Stimulated activated naive CD8-positive, alpha-beta T cell treated with anti-CD3 and anti-CD28 coated beads, Interleukin-15, Interleukin-2, amounts not matched to agents 100 ng/mL and 50 ng/mL, for 24 hours (primary cell): Measurements from ENCODE around the gene UBP1.
A peak's percentile ranks its signal among the peaks of the same experiment; 100 is the strongest.
"Not testable (repeated sequence)": the region's sequence is repeated elsewhere in the genome, so short reads cannot be mapped to it uniquely, and the experiment has no call there.

Experiments used
- H3K27ac Mint-ChIP-seq: one replicate; pipeline ENCODE4 v1.8.0; 2021; ENCODE audit warnings: mild to moderate bottlenecking, mixed read lengths
- H3K27me3 Mint-ChIP-seq: one replicate; pipeline ENCODE4 v1.8.0; 2021; ENCODE audit warnings: mixed read lengths
- H3K36me3 Mint-ChIP-seq: one replicate; pipeline ENCODE4 v1.8.0; 2021; ENCODE audit warnings: low read depth, mixed read lengths
- H3K4me1 Mint-ChIP-seq: one replicate; pipeline ENCODE4 v1.8.0; 2021; ENCODE audit warnings: low read depth, mixed read lengths
- H3K4me3 Mint-ChIP-seq: one replicate; pipeline ENCODE4 v1.8.0; 2021; ENCODE audit warnings: mild to moderate bottlenecking, mixed read lengths
- H3K9me3 Mint-ChIP-seq: one replicate; pipeline ENCODE4 v1.8.0; 2021; ENCODE audit warnings: mixed read lengths

UBP1 gene

GRCh38 chr3:33424606-33425452 lies 15.4 kb downstream of the UBP1 start:
- Mint-ChIP-seq H3K4me3 (no peak overlapping the region), H3K9me3 (no peaks in the 10 kb centered on the region), H3K27ac (peak overlapping the region; percentile 18), H3K27me3 (no peaks in the 10 kb centered on the region), H3K36me3 (peaks cover 48% of the 10 kb centered on the region), H3K4me1 (peaks cover 37% of the 10 kb centered on the region)

GRCh38 chr3:33420966-33421365 lies 19.2 kb downstream of the UBP1 start:
- Mint-ChIP-seq H3K27ac (no peak overlapping the region), H3K4me3 (no peak overlapping the region), H3K9me3 (no peaks in the 10 kb centered on the region), H3K36me3 (peaks cover 71% of the 10 kb centered on the region), H3K4me1 (peaks cover 22% of the 10 kb centered on the region), H3K27me3 (no peaks in the 10 kb centered on the region)

GRCh38 chr3:33419948-33420347 lies 20.3 kb downstream of the UBP1 start:
- H3K4me1 Mint-ChIP-seq: peaks cover 22% of the 10 kb centered on the region
- peaks cover 76% of the 10 kb centered on the region for H3K36me3 Mint-ChIP-seq
- H3K9me3 Mint-ChIP-seq: no peaks in the 10 kb centered on the region
- no peaks in the 10 kb centered on the region for H3K27me3 Mint-ChIP-seq
- no peak overlapping the region for H3K4me3 Mint-ChIP-seq
- H3K27ac Mint-ChIP-seq: no peak overlapping the region

DNA sequence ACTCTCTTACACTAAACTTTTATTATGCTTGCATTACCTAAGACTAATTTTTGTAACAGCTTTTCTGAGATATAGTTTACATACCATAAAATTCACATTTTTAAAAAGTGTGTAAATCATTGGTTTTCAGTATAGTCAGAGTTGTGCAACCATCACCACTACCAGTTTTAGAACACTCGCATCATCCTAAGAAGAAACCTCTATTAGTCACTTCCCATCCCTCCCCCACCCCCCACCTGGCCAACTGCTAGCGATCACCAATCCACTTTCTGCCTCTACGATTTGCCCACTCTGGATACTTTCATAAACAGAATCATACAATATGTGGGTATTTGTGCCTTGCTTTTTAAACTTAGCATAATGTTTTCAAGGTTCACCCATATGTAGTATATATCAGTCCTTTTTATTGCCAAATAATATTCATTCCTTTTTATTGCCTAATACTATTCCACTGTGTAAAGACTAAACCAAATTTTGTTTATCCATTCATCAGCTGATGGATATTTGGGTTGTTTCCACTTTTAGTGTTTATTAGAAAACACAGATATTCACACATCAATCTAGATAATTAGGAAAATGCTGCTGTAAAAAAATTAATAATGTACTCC lies 23.0 kb downstream of the UBP1 start:
- H3K36me3 Mint-ChIP-seq: peaks cover 78% of the 10 kb centered on the region
- H3K4me1 Mint-ChIP-seq: peaks cover 22% of the 10 kb centered on the region
- H3K27ac Mint-ChIP-seq: peak overlapping the region; percentile 59
- H3K4me3 Mint-ChIP-seq: no peak overlapping the region
- no peaks in the 10 kb centered on the region for H3K9me3 Mint-ChIP-seq
- no peaks in the 10 kb centered on the region for H3K27me3 Mint-ChIP-seq

DNA sequence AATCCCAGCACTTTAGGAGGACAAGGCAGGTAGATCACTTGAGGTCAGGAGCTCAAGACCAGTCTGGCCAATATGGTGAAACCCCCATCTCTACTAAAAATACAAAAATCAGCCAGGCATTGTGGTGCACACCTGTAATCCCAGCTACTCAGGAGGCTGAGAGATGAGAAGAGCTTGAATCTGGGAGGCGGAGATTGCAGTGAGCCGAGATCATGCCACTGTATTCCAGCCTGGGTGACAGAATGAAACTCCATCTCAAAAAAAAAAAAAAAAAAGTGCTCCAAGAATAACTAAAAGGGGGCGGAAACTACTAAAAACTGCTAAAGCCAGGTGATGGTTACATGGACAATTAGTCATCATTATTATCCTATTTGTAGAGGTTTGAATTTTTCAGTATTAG lies 29.4 kb downstream of the UBP1 start:
- not testable (repeated sequence) for H3K27ac Mint-ChIP-seq, H3K4me3 Mint-ChIP-seq, H3K4me1 Mint-ChIP-seq, H3K9me3 Mint-ChIP-seq, H3K27me3 Mint-ChIP-seq
- H3K36me3 Mint-ChIP-seq: peaks cover 72% of the 10 kb centered on the region

DNA sequence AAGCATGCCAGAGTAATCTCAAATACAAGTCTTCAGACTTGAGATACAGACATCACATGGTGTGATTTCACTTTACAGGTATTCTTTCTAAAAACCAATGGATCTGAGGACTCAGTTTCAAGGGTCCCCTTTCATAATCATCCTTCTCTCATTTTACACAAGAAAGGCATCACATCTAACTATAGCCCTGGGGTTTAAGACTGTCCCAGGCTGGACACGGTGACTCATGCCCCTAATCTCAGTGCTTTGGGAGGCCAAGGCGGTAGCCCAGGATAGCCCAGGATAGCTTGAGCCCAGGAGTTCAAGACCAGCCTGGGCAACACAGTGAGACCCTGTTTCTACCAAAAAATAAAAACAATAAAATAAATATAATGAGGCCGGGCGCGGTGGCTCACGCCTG lies 36.4 kb downstream of the UBP1 start:
- H3K9me3 Mint-ChIP-seq: no peaks in the 10 kb centered on the region
- H3K4me3 Mint-ChIP-seq: no peak overlapping the region
- no peak overlapping the region for H3K27ac Mint-ChIP-seq
- no peaks in the 10 kb centered on the region for H3K27me3 Mint-ChIP-seq
- peaks cover 71% of the 10 kb centered on the region for H3K36me3 Mint-ChIP-seq
- H3K4me1 Mint-ChIP-seq: no peaks in the 10 kb centered on the region

GRCh38 chr3:33402936-33403335 lies 37.3 kb downstream of the UBP1 start:
- Mint-ChIP-seq H3K9me3 (no peaks in the 10 kb centered on the region), H3K27ac (no peak overlapping the region), H3K36me3 (peaks cover 67% of the 10 kb centered on the region), H3K4me1 (no peaks in the 10 kb centered on the region), H3K27me3 (no peaks in the 10 kb centered on the region), H3K4me3 (no peak overlapping the region)

DNA sequence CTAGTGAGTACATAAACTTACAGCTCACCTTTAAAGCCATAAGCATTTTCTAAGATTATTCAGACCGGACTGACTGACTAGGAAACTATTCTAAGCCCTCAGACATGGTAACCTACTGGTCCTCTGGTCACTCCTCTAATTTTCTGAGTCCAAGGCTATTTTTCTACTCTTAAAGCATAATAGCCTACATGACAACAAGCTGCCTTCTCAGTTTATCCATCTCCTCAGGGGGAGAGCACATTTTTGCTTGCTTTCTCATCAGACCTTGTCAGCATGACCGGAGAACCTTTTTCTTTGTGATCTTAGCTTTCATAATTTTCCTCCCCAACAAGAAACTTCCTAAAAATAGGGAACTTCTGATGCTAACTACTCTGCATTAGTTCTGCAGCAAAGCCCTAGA lies 38.4 kb downstream of the UBP1 start:
- no peak overlapping the region for H3K27ac Mint-ChIP-seq
- H3K9me3 Mint-ChIP-seq: no peaks in the 10 kb centered on the region
- peaks cover 69% of the 10 kb centered on the region for H3K36me3 Mint-ChIP-seq
- no peaks in the 10 kb centered on the region for H3K4me1 Mint-ChIP-seq
- H3K27me3 Mint-ChIP-seq: no peaks in the 10 kb centered on the region
- H3K4me3 Mint-ChIP-seq: no peak overlapping the region

- H3K27ac Mint-ChIP-seq: no peak overlapping the region
- peaks cover 78% of the 10 kb centered on the region for H3K36me3 Mint-ChIP-seq
- no peaks in the 10 kb centered on the region for H3K9me3 Mint-ChIP-seq
- no peaks in the 10 kb centered on the region for H3K27me3 Mint-ChIP-seq
- H3K4me3 Mint-ChIP-seq: no peak overlapping the region
- no peaks in the 10 kb centered on the region for H3K4me1 Mint-ChIP-seq
Measured at GRCh38 chr3:33398410-33398809, 41.8 kb downstream of the UBP1 start.

- Mint-ChIP-seq H3K27ac (no peak overlapping the region), H3K4me1 (peaks cover 10% of the 10 kb centered on the region), H3K9me3 (no peaks in the 10 kb centered on the region), H3K27me3 (no peaks in the 10 kb centered on the region), H3K36me3 (peaks cover 79% of the 10 kb centered on the region), H3K4me3 (no peak overlapping the region)
Measured at GRCh38 chr3:33395900-33396299, 44.3 kb downstream of the UBP1 start.

GRCh38 chr3:33394403-33395054 lies 45.7 kb downstream of the UBP1 start:
- no peaks in the 10 kb centered on the region for H3K9me3 Mint-ChIP-seq
- peaks cover 83% of the 10 kb centered on the region for H3K36me3 Mint-ChIP-seq
- no peaks in the 10 kb centered on the region for H3K27me3 Mint-ChIP-seq
- no peak overlapping the region for H3K4me3 Mint-ChIP-seq
- peaks cover 10% of the 10 kb centered on the region for H3K4me1 Mint-ChIP-seq
- H3K27ac Mint-ChIP-seq: no peak overlapping the region

GRCh38 chr3:33392703-33393125 lies 47.5 kb downstream of the UBP1 start:
- peaks cover 83% of the 10 kb centered on the region for H3K36me3 Mint-ChIP-seq
- H3K27me3 Mint-ChIP-seq: no peaks in the 10 kb centered on the region
- H3K4me1 Mint-ChIP-seq: peaks cover 10% of the 10 kb centered on the region
- H3K4me3 Mint-ChIP-seq: no peak overlapping the region
- H3K27ac Mint-ChIP-seq: peak overlapping the region; percentile 8
- no peaks in the 10 kb centered on the region for H3K9me3 Mint-ChIP-seq

DNA sequence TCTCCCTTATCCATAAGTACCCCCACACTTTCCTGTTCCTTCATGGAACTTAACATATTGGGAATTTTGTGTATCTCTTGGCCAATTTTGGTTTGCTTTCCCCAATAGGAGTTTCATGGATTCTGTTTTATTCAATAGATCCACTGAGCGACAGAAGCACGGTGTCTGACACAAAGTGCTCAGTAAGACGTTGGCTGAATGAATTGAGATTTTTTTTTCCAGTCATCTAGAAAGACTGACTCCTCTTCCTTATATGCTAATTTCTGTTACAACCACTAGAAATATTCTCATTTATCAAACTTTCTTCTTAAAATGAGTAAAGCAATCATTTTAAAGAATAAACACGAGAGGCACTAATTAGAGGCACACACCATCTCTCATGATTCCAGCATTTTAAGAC lies 48.1 kb downstream of the UBP1 start:
- Mint-ChIP-seq H3K9me3 (no peaks in the 10 kb centered on the region), H3K27me3 (no peaks in the 10 kb centered on the region), H3K4me3 (no peak overlapping the region), H3K36me3 (peaks cover 77% of the 10 kb centered on the region), H3K4me1 (peaks cover 10% of the 10 kb centered on the region), H3K27ac (peak overlapping the region; percentile 36)

GRCh38 chr3:33391255-33391995 lies 48.8 kb downstream of the UBP1 start:
- Mint-ChIP-seq H3K4me3 (no peak overlapping the region), H3K27ac (peak overlapping the region; percentile 36), H3K9me3 (no peaks in the 10 kb centered on the region), H3K4me1 (peaks cover 14% of the 10 kb centered on the region), H3K36me3 (peaks cover 77% of the 10 kb centered on the region), H3K27me3 (no peaks in the 10 kb centered on the region)

DNA sequence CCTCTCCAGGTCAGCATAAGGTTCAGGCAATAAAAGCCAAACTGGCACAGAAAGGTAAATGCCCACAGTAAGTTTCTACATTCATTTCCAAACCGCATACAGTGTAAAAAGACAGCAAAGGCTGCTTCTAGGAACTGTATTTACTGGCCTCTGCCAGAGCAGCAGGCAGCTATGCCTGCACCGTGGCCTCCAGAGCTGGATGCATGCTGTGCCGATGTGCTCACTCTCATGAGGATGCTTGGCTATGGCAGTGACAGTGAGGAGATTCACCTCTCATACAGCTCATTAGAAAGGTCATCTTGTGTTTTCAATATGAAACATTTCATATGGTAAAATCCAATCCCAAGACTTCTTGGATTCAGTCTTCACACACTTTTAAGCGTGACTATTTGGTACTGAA lies 50.3 kb downstream of the UBP1 start:
- peaks cover 70% of the 10 kb centered on the region for H3K36me3 Mint-ChIP-seq
- H3K4me1 Mint-ChIP-seq: peaks cover 28% of the 10 kb centered on the region
- no peak overlapping the region for H3K4me3 Mint-ChIP-seq
- no peaks in the 10 kb centered on the region for H3K27me3 Mint-ChIP-seq
- H3K9me3 Mint-ChIP-seq: no peaks in the 10 kb centered on the region
- H3K27ac Mint-ChIP-seq: peak overlapping the region; percentile 27
